Lower lobe of right lung (tissue), 2 donors: ENCODE data around the gene PTPRD. TPM values are rescaled to one million over a fixed set of nuclear protein-coding genes. Genes with fewer than 3 reads are reported as not detected.

Experiments used
- ATAC-seq, 2 donors: fragments of 200-7000 bp; cut with Tn5 transposase; one replicate each; pipeline ENCODE4 v1.9.1; 2020 to 2022; ENCODE audit warnings: mild to moderate bottlenecking in 2 of 2, moderate library complexity in 2 of 2
- DNase-seq: peaks from one replicate; pipeline ENCODE4 v3.0.0-alpha.2; 2020
- H3K27ac ChIP-seq: fragments of 200-600 bp; one replicate; pipeline ENCODE4 v1.8.0; 2022
- H3K27me3 ChIP-seq: fragments of 200-600 bp; one replicate; pipeline ENCODE4 v1.8.0; 2022; ENCODE audit warnings: low read depth
- H3K36me3 ChIP-seq: fragments of 200-600 bp; one replicate; pipeline ENCODE4 v1.8.0; 2022; ENCODE audit warnings: mild to moderate bottlenecking
- H3K4me1 ChIP-seq: fragments of 200-600 bp; one replicate; pipeline ENCODE4 v1.8.0; 2022
- H3K4me3 ChIP-seq: fragments of 200-600 bp; one replicate; pipeline ENCODE4 v1.8.0; 2022; ENCODE audit warnings: mild to moderate bottlenecking
- H3K9me3 ChIP-seq: fragments of 200-600 bp; one replicate; pipeline ENCODE4 v1.8.0; 2022
- intact Hi-C: fragments of 100-400 bp; cut with DNase I; formaldehyde crosslinking; loops from one replicate; pipeline ENCODE4 v1.11.0; 2022
- total RNA-seq: library from RNA; stranded (reverse); fragmentation: NEBNext Ultra II Directional; extraction: Animal tissue kit (Norgen Biotek cat#: 25700); gene quantifications from one replicate; pipeline ENCODE4 v1.2.1, GENCODE V29; 2021
- TF ChIP-seq, protein P1 (sequence below): fragments of 200-600 bp; IDR thresholded peaks from one replicate; pipeline ENCODE4 v1.8.0; 2022; ENCODE audit warnings: antibody characterized with exemption, mild to moderate bottlenecking
- donor health status: DM: no; HTN: yes; CAD: no; lungs with severe emphysema.

Gene PTPRD
- total RNA-seq, 1 donor from 2014 or later = 17.2 TPM

DNA sequence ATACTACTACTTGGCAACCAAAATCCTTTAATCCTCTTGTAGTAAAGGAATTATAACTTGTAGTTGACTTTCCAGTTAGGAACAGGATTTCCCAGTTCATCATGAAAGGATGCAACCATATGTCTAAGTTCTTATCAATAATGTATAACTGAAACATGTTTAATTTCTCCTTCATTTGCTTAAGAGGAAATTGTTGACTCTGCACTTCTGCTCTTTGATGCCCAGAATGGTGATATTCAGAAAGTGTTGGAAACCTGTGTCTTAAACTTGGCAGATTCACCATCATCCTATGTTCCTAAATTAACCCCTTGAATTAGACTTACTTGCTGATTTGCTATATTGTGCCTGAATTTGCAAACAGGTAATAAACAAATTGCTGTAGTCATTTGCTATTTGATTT lies 201.5 kb downstream of the PTPRD start:
- no peaks in the 10 kb centered on the region for H3K9me3 ChIP-seq
- TF ChIP-seq, protein P1, sequence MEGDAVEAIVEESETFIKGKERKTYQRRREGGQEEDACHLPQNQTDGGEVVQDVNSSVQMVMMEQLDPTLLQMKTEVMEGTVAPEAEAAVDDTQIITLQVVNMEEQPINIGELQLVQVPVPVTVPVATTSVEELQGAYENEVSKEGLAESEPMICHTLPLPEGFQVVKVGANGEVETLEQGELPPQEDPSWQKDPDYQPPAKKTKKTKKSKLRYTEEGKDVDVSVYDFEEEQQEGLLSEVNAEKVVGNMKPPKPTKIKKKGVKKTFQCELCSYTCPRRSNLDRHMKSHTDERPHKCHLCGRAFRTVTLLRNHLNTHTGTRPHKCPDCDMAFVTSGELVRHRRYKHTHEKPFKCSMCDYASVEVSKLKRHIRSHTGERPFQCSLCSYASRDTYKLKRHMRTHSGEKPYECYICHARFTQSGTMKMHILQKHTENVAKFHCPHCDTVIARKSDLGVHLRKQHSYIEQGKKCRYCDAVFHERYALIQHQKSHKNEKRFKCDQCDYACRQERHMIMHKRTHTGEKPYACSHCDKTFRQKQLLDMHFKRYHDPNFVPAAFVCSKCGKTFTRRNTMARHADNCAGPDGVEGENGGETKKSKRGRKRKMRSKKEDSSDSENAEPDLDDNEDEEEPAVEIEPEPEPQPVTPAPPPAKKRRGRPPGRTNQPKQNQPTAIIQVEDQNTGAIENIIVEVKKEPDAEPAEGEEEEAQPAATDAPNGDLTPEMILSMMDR = no peak
- ATAC-seq (no peak), DNase-seq (no peak)
- no peak overlapping the region for H3K27ac ChIP-seq
- intact Hi-C loops = no loop called here
- no peaks in the 10 kb centered on the region for H3K36me3 ChIP-seq
- no peaks in the 10 kb centered on the region for H3K4me1 ChIP-seq
- H3K4me3 ChIP-seq = no peak overlapping the region
- H3K27me3 ChIP-seq = no peaks in the 10 kb centered on the region

DNA sequence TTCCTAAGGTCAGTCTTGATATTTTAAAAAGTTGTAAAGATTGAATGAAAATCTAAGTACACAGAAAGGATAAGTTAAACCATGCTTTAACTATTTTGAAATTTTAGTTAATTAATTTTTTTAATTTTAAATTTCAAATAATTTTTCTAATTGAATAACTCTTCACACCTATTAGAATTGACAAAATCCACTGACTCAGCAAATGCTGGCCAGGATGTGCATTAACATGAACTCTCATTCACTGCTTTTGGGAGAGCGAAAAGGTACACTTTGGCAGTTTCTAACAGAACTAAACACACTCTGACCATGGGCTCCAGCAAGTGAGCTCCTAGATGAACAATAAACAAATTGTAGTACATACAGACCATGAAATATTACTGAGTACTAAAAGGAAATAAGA lies 209.5 kb downstream of the PTPRD start:
- no peak overlapping the region for H3K27ac ChIP-seq
- DNase-seq (no peak), ATAC-seq (no peak)
- TF ChIP-seq, protein P1 = no peak
- no peak overlapping the region for H3K4me3 ChIP-seq
- H3K4me1 ChIP-seq = no peaks in the 10 kb centered on the region
- intact Hi-C loops = no loop called here
- no peaks in the 10 kb centered on the region for H3K36me3 ChIP-seq
- H3K27me3 ChIP-seq = no peaks in the 10 kb centered on the region
- no peaks in the 10 kb centered on the region for H3K9me3 ChIP-seq

DNA sequence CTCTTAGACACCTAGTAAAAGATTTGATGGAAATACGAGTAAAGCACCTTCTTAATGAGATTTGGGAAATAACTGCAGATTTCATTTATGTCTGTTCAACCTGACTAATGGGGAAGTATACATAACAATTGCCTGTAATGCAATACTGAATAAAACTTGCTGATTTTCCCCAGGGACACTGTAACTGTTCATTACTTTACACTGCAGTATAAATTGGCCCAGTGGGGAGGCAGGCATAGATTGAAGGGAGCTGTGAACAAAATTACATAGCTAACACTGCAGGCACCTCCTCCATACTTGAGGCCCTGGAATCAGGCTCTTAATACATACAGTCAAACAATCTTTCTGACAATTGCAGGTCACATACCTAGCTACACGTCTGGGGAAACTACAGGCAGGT lies 216.2 kb downstream of the PTPRD start:
- no peak for DNase-seq
- H3K27me3 ChIP-seq = no peaks in the 10 kb centered on the region
- ATAC-seq = no peak
- intact Hi-C loops = no loop called here
- H3K36me3 ChIP-seq = no peaks in the 10 kb centered on the region
- H3K27ac ChIP-seq = no peak overlapping the region
- TF ChIP-seq, protein P1 = no peak
- no peak overlapping the region for H3K4me3 ChIP-seq
- H3K9me3 ChIP-seq = no peaks in the 10 kb centered on the region
- no peaks in the 10 kb centered on the region for H3K4me1 ChIP-seq

DNA sequence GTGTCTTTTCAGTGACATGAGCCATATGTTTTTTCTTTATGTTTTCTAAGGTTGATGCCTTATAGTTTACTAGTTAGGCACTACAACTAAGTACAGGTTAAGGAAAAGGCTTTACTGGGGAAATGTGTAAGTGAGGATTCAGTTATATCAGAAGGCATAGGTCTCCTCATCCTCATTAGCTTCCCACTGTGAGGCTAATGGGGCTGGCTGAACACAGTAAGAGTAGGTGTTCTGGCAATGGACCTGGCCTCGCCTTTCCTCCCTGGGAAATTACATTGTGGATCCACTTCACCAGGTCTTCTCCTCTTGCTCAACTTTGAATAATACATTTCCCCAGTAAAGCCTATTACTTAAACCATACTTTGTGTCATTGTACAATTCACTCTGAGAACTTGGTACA lies 225.5 kb downstream of the PTPRD start:
- ATAC-seq (no peak), DNase-seq (no peak)
- no peak overlapping the region for H3K4me3 ChIP-seq
- no peaks in the 10 kb centered on the region for H3K9me3 ChIP-seq
- intact Hi-C loops = no loop called here
- no peaks in the 10 kb centered on the region for H3K27me3 ChIP-seq
- H3K4me1 ChIP-seq = no peaks in the 10 kb centered on the region
- TF ChIP-seq, protein P1 = no peak
- H3K36me3 ChIP-seq = no peaks in the 10 kb centered on the region
- no peak overlapping the region for H3K27ac ChIP-seq

DNA sequence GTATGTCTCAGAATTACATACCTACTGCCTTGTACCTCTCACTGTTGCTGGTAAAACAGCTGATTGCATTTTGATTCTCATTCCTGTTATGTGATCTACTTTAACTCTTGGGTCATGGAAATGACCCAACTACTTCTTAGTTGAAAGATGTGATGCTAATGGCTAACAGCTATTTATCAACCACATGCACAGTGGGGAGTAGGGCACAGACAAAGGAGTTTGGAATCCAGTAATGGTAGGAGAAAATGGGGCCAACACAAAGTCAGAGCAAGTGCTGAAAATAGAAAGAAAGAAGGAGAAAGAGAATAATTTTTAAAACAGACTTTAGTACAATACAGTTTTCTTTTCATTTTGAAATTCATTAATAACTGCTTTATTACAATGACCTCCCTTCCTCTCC lies 241.0 kb downstream of the PTPRD start:
- no peaks in the 10 kb centered on the region for H3K27me3 ChIP-seq
- no peak overlapping the region for H3K4me3 ChIP-seq
- H3K36me3 ChIP-seq = no peaks in the 10 kb centered on the region
- DNase-seq (no peak), ATAC-seq (no peak)
- no peaks in the 10 kb centered on the region for H3K4me1 ChIP-seq
- intact Hi-C loops = no loop called here
- TF ChIP-seq, protein P1 = no peak
- no peaks in the 10 kb centered on the region for H3K9me3 ChIP-seq
- H3K27ac ChIP-seq = no peak overlapping the region
